GM23338 (cell line): ENCODE results near the gene FYN. TPM values are rescaled to one million over a fixed set of nuclear protein-coding genes. Genes with fewer than 3 reads are reported as not detected.

Experiments
- ATAC-seq: fragments of 200-7000 bp; cut with Tn5 transposase; 3 replicates; pipeline ENCODE4 v1.9.1; 2020
- DNase-seq: peaks from one replicate; pipeline ENCODE4 v3.0.0-alpha.2; 2015; ENCODE audit warnings: low spot score
- H2AFZ ChIP-seq: fragments of 200-600 bp; sonication (generic); 2 replicates; pipeline ENCODE4 v1.8.0; 2016; ENCODE audit warnings: antibody characterized with exemption, mild to moderate bottlenecking, moderate library complexity
- H3F3A ChIP-seq: fragments of 200-600 bp; sonication (generic); replicated peaks from 2 replicates; pipeline ENCODE4 v1.8.0; 2017; ENCODE audit warnings: antibody characterized with exemption, mixed run types, low read depth
- H3K27ac ChIP-seq: fragments of 200-600 bp; sonication (generic); 2 replicates; pipeline ENCODE4 v1.6.1; 2016; ENCODE audit warnings: low read depth
- H3K27me3 ChIP-seq: fragments of 200-600 bp; sonication (generic); 2 replicates; pipeline ENCODE4 v1.8.0; 2016; ENCODE audit warnings: mild to moderate bottlenecking, mixed run types, moderate library complexity; ENCODE audit not compliant: insufficient read depth
- H3K36me3 ChIP-seq: fragments of 200-600 bp; sonication (generic); 2 replicates; pipeline ENCODE4 v1.8.0; 2016; ENCODE audit warnings: mild to moderate bottlenecking; ENCODE audit not compliant: insufficient read depth
- H3K4me1 ChIP-seq: fragments of 200-600 bp; sonication (generic); 2 replicates; pipeline ENCODE4 v1.8.0; 2016; ENCODE audit warnings: mild to moderate bottlenecking, moderate library complexity; ENCODE audit not compliant: insufficient read depth
- H3K4me2 ChIP-seq: fragments of 200-600 bp; sonication (generic); 2 replicates; pipeline ENCODE4 v1.7.1; 2017; ENCODE audit warnings: mixed run types
- H3K4me3 ChIP-seq: fragments of 200-600 bp; sonication (generic); 2 replicates; pipeline ENCODE4 v1.6.1; 2016; ENCODE audit warnings: mixed run types
- H3K79me2 ChIP-seq: fragments of 200-600 bp; sonication (generic); replicated peaks from 2 replicates; pipeline ENCODE4 v1.8.0; 2017; ENCODE audit warnings: mild to moderate bottlenecking; ENCODE audit not compliant: insufficient read depth
- H3K9me2 ChIP-seq: fragments of 200-600 bp; sonication (generic); 2 replicates; pipeline ENCODE4 v1.8.0; 2017; ENCODE audit not compliant: insufficient read depth
- H4K20me1 ChIP-seq: fragments of 200-600 bp; sonication (generic); replicated peaks from 2 replicates; pipeline ENCODE4 v1.8.0; 2017; ENCODE audit warnings: mild to moderate bottlenecking; ENCODE audit not compliant: insufficient read depth
- H3K27ac Mint-ChIP-seq: 2 replicates; pipeline ENCODE4 v1.8.0; 2020; ENCODE audit warnings: inconsistent platforms, mild to moderate bottlenecking, moderate library complexity, mixed read lengths
- H3K27me3 Mint-ChIP-seq: 3 replicates; pipeline ENCODE4 v1.8.0; 2022; ENCODE audit warnings: low read depth, mild to moderate bottlenecking, moderate library complexity, mixed read lengths, inconsistent platforms; ENCODE audit not compliant: insufficient read depth, poor library complexity
- H3K36me3 Mint-ChIP-seq: 3 replicates; pipeline ENCODE4 v1.8.0; 2021; ENCODE audit warnings: low read depth, mild to moderate bottlenecking, inconsistent platforms, moderate library complexity, mixed read lengths
- H3K4me1 Mint-ChIP-seq: 3 replicates; pipeline ENCODE4 v1.8.0; 2020; ENCODE audit warnings: mild to moderate bottlenecking, inconsistent platforms, mixed read lengths
- H3K4me3 Mint-ChIP-seq: 3 replicates; pipeline ENCODE4 v1.8.0; 2021; ENCODE audit warnings: moderate library complexity, mild to moderate bottlenecking, inconsistent platforms, mixed read lengths
- H3K9me3 Mint-ChIP-seq: 3 replicates; pipeline ENCODE4 v1.8.0; 2020; ENCODE audit warnings: moderate library complexity, mild to moderate bottlenecking, inconsistent platforms, mixed read lengths
- CREB1 ChIP-seq: fragments of 250-450 bp; sonication (Bioruptor Pico); IDR thresholded peaks from 2 replicates; pipeline ENCODE4 v1.5.0; 2020; ENCODE audit warnings: low read depth, mild to moderate bottlenecking, moderate library complexity
- ETS1 ChIP-seq: IDR thresholded peaks from 2 replicates; pipeline ENCODE4 v1.6.1; 2016; ENCODE audit warnings: antibody characterized with exemption
- EZH2phosphoT487 ChIP-seq: fragments of 200-600 bp; sonication (generic); IDR thresholded peaks from one replicate; pipeline ENCODE4 v1.8.1; 2018; ENCODE audit warnings: antibody characterized with exemption; ENCODE audit not compliant: unreplicated experiment
- JUNB ChIP-seq: IDR thresholded peaks from one replicate; pipeline ENCODE4 v1.6.1; 2016; ENCODE audit warnings: antibody characterized with exemption; ENCODE audit not compliant: unreplicated experiment
- POLR2AphosphoS5 ChIP-seq: IDR thresholded peaks from 2 replicates; pipeline ENCODE4 v1.6.1; 2016; ENCODE audit warnings: antibody characterized with exemption, low read depth
- STAT1 ChIP-seq: IDR thresholded peaks from one replicate; pipeline ENCODE4 v1.6.1; 2016; ENCODE audit warnings: antibody characterized with exemption; ENCODE audit not compliant: unreplicated experiment
- ZNF331 ChIP-seq: fragments of 250-450 bp; sonication (Bioruptor Pico); IDR thresholded peaks from 2 replicates; pipeline ENCODE4 v1.5.0; 2020; ENCODE audit warnings: low read depth, mild to moderate bottlenecking, moderate library complexity
- ZNF462 ChIP-seq: fragments of 250-450 bp; sonication (Bioruptor Pico); IDR thresholded peaks from 2 replicates; pipeline ENCODE4 v1.5.0; 2020; ENCODE audit warnings: mild to moderate bottlenecking, moderate library complexity
- polyA plus RNA-seq: library from polyadenylated mRNA; unstranded; fragments of >200 nt; fragmentation: Nextera tagmentation; extraction: Ambion mirVana; gene quantifications from 2 replicates; pipeline ENCODE4 v1.2.1, GENCODE V29; 2016
- total RNA-seq: library from RNA; depleted of rRNA; stranded (reverse); fragments of >200 nt; shearing (Covaris generic); gene quantifications from 2 replicates; pipeline ENCODE4 v1.2.3, GENCODE V29; 2014

Gene FYN
- total and polyA plus RNA-seq, 2 experiments from 2014 or later = 46.8 to 143 TPM

DNA sequence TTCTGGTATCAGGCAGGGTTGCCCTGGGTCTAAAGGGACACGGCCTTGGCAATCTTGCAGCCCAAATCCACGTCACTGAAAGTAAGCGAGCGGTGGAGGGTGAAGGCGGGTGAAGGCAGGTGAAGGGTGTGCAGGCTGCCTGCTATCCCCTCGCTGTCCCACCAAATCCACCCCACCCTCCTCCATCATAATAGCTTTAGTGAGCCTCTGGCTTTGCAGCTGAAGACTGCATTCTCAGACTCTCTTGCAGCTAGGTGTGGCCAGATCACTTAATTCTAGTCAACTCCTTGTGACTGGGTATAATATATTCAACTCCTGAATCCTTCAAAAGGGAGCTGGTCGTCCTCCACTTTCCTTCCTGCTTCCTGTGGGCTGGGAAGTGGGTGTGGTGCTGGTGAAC, 140.9 kb downstream of the FYN start:
- peaks cover 25% of the 10 kb centered on the region for H3K9me3 Mint-ChIP-seq
- H3K4me1 ChIP-seq = peaks cover 15% of the 10 kb centered on the region
- H3K36me3 Mint-ChIP-seq = peaks cover 35% of the 10 kb centered on the region
- peaks cover 3% of the 10 kb centered on the region; the same call in 1 of the 2 replicates for H3K9me2 ChIP-seq
- no peak for DNase-seq
- no peak overlapping the region for H3K27ac Mint-ChIP-seq
- H3K4me2 ChIP-seq = no peak overlapping the region
- H3K4me3 Mint-ChIP-seq = no peak overlapping the region
- ATAC-seq = no peak
- H3K36me3 ChIP-seq = peaks cover 7% of the 10 kb centered on the region; the same call in 1 of the 2 replicates
- no peak for TF ChIP-seq STAT1
- TF ChIP-seq EZH2phosphoT487 = no peak
- TF ChIP-seq ZNF462 (CRISPR knock-in tag) = no peak
- TF ChIP-seq JUNB = no peak
- TF ChIP-seq ZNF331 = no peak
- TF ChIP-seq CREB1 = no peak
- no peak for TF ChIP-seq ETS1
- no peak for TF ChIP-seq POLR2AphosphoS5
- H3K27me3 ChIP-seq = no peaks in the 10 kb centered on the region
- H3F3A ChIP-seq = peaks cover 8% of the 10 kb centered on the region; the same call in 1 of the 2 replicates
- no peaks in the 10 kb centered on the region for H4K20me1 ChIP-seq
- peaks cover 58% of the 10 kb centered on the region for H3K79me2 ChIP-seq
- no peak overlapping the region for H3K4me3 ChIP-seq
- H3K4me1 Mint-ChIP-seq = peaks cover 31% of the 10 kb centered on the region
- H2AFZ ChIP-seq = no peak overlapping the region
- no peak overlapping the region for H3K27ac ChIP-seq
- H3K27me3 Mint-ChIP-seq = peaks cover 3% of the 10 kb centered on the region
